ENCODE data around the gene CEMIP. TPM values are rescaled to one million over a fixed set of nuclear protein-coding genes. Genes with fewer than 3 reads are reported as not detected.

Gene CEMIP
- total RNA-seq, 2 donors from 2014 or later: 1.6 TPM; not detected in 1

- Histone ChIP-seq H3K4me1 (no peaks in the 10 kb centered on the region), H3K27ac (no peak overlapping the region), H3K27me3 (no peaks in the 10 kb centered on the region), H3K9me3 (no peaks in the 10 kb centered on the region), H3K4me3 (no peak overlapping the region), H3K36me3 (replicated peaks in 1 of 2; ENCODE audit: insufficient read depth in 1 of 2, low read depth in 2 of 2) (no peaks in the 10 kb centered on the region)
- intact Hi-C loops (cut with DNase I): no loop called here
- ATAC-seq (no peak), DNase-seq (peak in 2 of 4 donors; percentile 22 to 26)
- TF ChIP-seq CTCF (IDR thresholded peaks at IDR 0.05) (no peak), POLR2A (IDR thresholded peaks at IDR 0.05) (no peak)
- WGBS, 2 donors: 70 to 84% methylated on average over 8 of the region's 8 CpGs
These were observed 70.1 kb downstream of the CEMIP start for GRCh38 chr15:80849308-80849707.

- Histone ChIP-seq H3K27me3 (no peaks in the 10 kb centered on the region), H3K9me3 (no peaks in the 10 kb centered on the region), H3K4me3 (no peak overlapping the region), H3K36me3 (replicated peaks in 1 of 2; ENCODE audit: insufficient read depth in 1 of 2, low read depth in 2 of 2) (no peaks in the 10 kb centered on the region), H3K27ac (no peak overlapping the region), H3K4me1 (no peaks in the 10 kb centered on the region)
- DNase-seq (no peak), ATAC-seq (peak; percentile 35)
- intact Hi-C loops (cut with DNase I): no loop called here
- WGBS, 2 donors: 45% methylated on average over 5 to 6 of the region's 6 CpGs
- TF ChIP-seq CTCF (IDR thresholded peaks at IDR 0.05) (no peak), POLR2A (IDR thresholded peaks at IDR 0.05) (no peak)
These were observed 71.8 kb downstream of the CEMIP start for GRCh38 chr15:80850941-80851451.

GRCh38 chr15:80852676-80853075 lies 73.5 kb downstream of the CEMIP start:
- 38 to 59% methylated on average over 4 of the region's 4 CpGs for WGBS, 2 donors
- Histone ChIP-seq H3K4me3 (no peak overlapping the region), H3K36me3 (replicated peaks in 1 of 2; ENCODE audit: insufficient read depth in 1 of 2, low read depth in 2 of 2) (no peaks in the 10 kb centered on the region), H3K27me3 (no peaks in the 10 kb centered on the region), H3K4me1 (peaks cover 12% of the 10 kb centered on the region), H3K27ac (no peak overlapping the region), H3K9me3 (no peaks in the 10 kb centered on the region)
- ATAC-seq (no peak), DNase-seq (no peak)
- intact Hi-C loops (cut with DNase I): no loop called here
- TF ChIP-seq CTCF (IDR thresholded peaks at IDR 0.05) (no peak), POLR2A (IDR thresholded peaks at IDR 0.05) (no peak)

- intact Hi-C loops (cut with DNase I): no loop called here
- 77 to 82% methylated on average over 4 to 6 of the region's 6 CpGs for WGBS, 2 donors
- DNase-seq: peak in 1 of 4 donors; percentile 22
- Histone ChIP-seq H3K36me3 (replicated peaks in 1 of 2; ENCODE audit: insufficient read depth in 1 of 2, low read depth in 2 of 2) (no peaks in the 10 kb centered on the region), H3K9me3 (no peaks in the 10 kb centered on the region), H3K27me3 (no peaks in the 10 kb centered on the region), H3K4me1 (peaks cover 12% of the 10 kb centered on the region), H3K4me3 (no peak overlapping the region), H3K27ac (no peak overlapping the region)
- no peak for ATAC-seq
- TF ChIP-seq POLR2A (IDR thresholded peaks at IDR 0.05) (no peak), CTCF (IDR thresholded peaks at IDR 0.05) (no peak)
These were observed 74.9 kb downstream of the CEMIP start for GRCh38 chr15:80854104-80854503.

GRCh38 chr15:80855206-80855605 lies 76.0 kb downstream of the CEMIP start:
- DNase-seq: no peak
- intact Hi-C loops (cut with DNase I): no loop called here
- H3K9me3 ChIP-seq: no peaks in the 10 kb centered on the region
- TF ChIP-seq POLR2A (IDR thresholded peaks at IDR 0.05) (no peak), CTCF (IDR thresholded peaks at IDR 0.05) (no peak)
- no peak overlapping the region for H3K27ac ChIP-seq
- peaks cover 12% of the 10 kb centered on the region for H3K4me1 ChIP-seq
- no peaks in the 10 kb centered on the region for H3K36me3 ChIP-seq (replicated peaks in 1 of 2; ENCODE audit: insufficient read depth in 1 of 2, low read depth in 2 of 2)
- H3K27me3 ChIP-seq: no peaks in the 10 kb centered on the region
- 81 to 88% methylated on average over 4 of the region's 4 CpGs for WGBS, 2 donors
- no peak overlapping the region for H3K4me3 ChIP-seq
- ATAC-seq: no peak
